H1 (cell line): Measurements from ENCODE around the gene RILPL1. TPM values are rescaled to one million over a fixed set of nuclear protein-coding genes. Genes with fewer than 3 reads are reported as not detected.

Source experiments
- CTCF ChIA-PET: fragments of 300-600 bp; sonication (Branson Sonifier 250); formaldehyde crosslinking; loops from one replicate; lab custom pipeline; 2021; ENCODE audit not compliant: partially characterized antibody; lab: Charles Lee
- POLR2A ChIA-PET: fragments of 300-600 bp; sonication (Branson Sonifier 250); formaldehyde crosslinking; loops from one replicate; lab custom pipeline; 2021; ENCODE audit warnings: inconsistent platforms; ENCODE audit not compliant: partially characterized antibody; lab: Charles Lee
- DNase-seq, 2 experiments: peaks; one replicate each; pipeline versions ENCODE4 v3.0.0 to v3.0.0-alpha.2; 2010 to 2022; ENCODE audit warnings: low spot score in 2 of 2, low read depth in 1 of 2, mixed read lengths in 1 of 2
- FAIRE-seq: peaks from 2 replicates; lab custom pipeline; 2011; peaks lifted over from hg19 to GRCh38; lab: Jason Lieb, UNC
- H2AFZ ChIP-seq: 2 replicates; pipeline ENCODE4 v1.8.1; 2012; ENCODE audit warnings: low read length, inconsistent platforms
- H2AK5ac ChIP-seq: 2 replicates; pipeline ENCODE4 v1.6.1; 2013; ENCODE audit warnings: low read depth, low read length
- H2BK120ac ChIP-seq: replicated peaks from 2 replicates; pipeline ENCODE3; 2013; ENCODE audit warnings: low read depth, low read length, inconsistent platforms
- H2BK12ac ChIP-seq: 2 replicates; pipeline ENCODE4 v1.6.1; 2013; ENCODE audit warnings: low read depth, low read length
- H2BK15ac ChIP-seq: 2 replicates; pipeline ENCODE4 v1.6.1; 2013; ENCODE audit warnings: low read length
- H2BK20ac ChIP-seq: 2 replicates; pipeline ENCODE4 v1.6.1; 2013; ENCODE audit warnings: low read length
- H2BK5ac ChIP-seq: 2 replicates; pipeline ENCODE4 v1.6.1; 2013; ENCODE audit warnings: low read depth, low read length
- H3K14ac ChIP-seq: 2 replicates; pipeline ENCODE4 v1.6.1; 2013; ENCODE audit warnings: inconsistent platforms; ENCODE audit not compliant: insufficient read length
- H3K18ac ChIP-seq: 2 replicates; pipeline ENCODE4 v1.6.1; 2013; ENCODE audit warnings: low read length; ENCODE audit errors: extremely low read depth
- H3K23ac ChIP-seq: 2 replicates; pipeline ENCODE4 v1.6.1; 2013; ENCODE audit warnings: inconsistent platforms; ENCODE audit not compliant: insufficient read length
- H3K23me2 ChIP-seq: 2 replicates; pipeline ENCODE4 v1.6.1; 2013; ENCODE audit warnings: low read depth, low read length
- H3K27ac ChIP-seq: 2 replicates; pipeline ENCODE4 v1.6.1; 2011; ENCODE audit warnings: low read depth, low read length, inconsistent platforms
- H3K27me3 ChIP-seq, 4 experiments: replicated peaks in 1 of 4; 1 replicate in 1 of 4; 2 replicates in 3 of 4; pipeline versions ENCODE4 v1.6.1 to v1.8.1; 2011 to 2013; ENCODE audit warnings: low read length in 3 of 4, mild to moderate bottlenecking in 3 of 4, inconsistent platforms in 2 of 4, mixed read lengths in 2 of 4, moderate library complexity in 1 of 4; ENCODE audit not compliant: control insufficient read depth in 3 of 4, insufficient read depth in 3 of 4; ENCODE audit errors: extremely low read depth in 1 of 4
- H3K36me3 ChIP-seq, 4 experiments: 2 replicates each; pipeline versions ENCODE4 v1.6.1 to v1.8.1; 2011 to 2013; ENCODE audit warnings: mild to moderate bottlenecking in 4 of 4, low read length in 3 of 4, moderate library complexity in 2 of 4, control low read depth in 1 of 4, inconsistent platforms in 1 of 4; ENCODE audit not compliant: insufficient read depth in 4 of 4, control insufficient read depth in 2 of 4
- H3K4ac ChIP-seq: replicated peaks from 2 replicates; pipeline ENCODE3; 2013; ENCODE audit warnings: low read length, low read depth, mixed read lengths, inconsistent platforms; ENCODE audit not compliant: insufficient read length
- H3K4me1 ChIP-seq, 4 experiments: replicated peaks in 1 of 4; 1 replicate in 1 of 4; 2 replicates in 3 of 4; pipeline versions ENCODE4 v1.6.1 to v1.8.1; 2011 to 2013; ENCODE audit warnings: low read length in 3 of 4, inconsistent platforms in 2 of 4, mixed read lengths in 1 of 4; ENCODE audit not compliant: insufficient read depth in 4 of 4, control insufficient read depth in 3 of 4
- H3K4me2 ChIP-seq, 2 experiments: 2 replicates each; pipeline versions ENCODE4 v1.6.1 to v1.8.1; 2011 to 2013; ENCODE audit warnings: low read depth in 2 of 2, low read length in 2 of 2, control low read depth in 1 of 2, inconsistent platforms in 1 of 2, mild to moderate bottlenecking in 1 of 2; ENCODE audit not compliant: insufficient read depth in 1 of 2
- H3K4me3 ChIP-seq, 4 experiments: fragments of 200-600, 300-600 bp in 1 of 4; sonication (generic), shearing (Covaris generic), sonication (Bioruptor Twin) in 1 of 4; 2 replicates each; pipeline versions ENCODE4 v1.5.1 to v1.8.1; 2011 to 2016; ENCODE audit warnings: low read length in 4 of 4, low read depth in 3 of 4, control low read depth in 2 of 4, inconsistent platforms in 2 of 4, mild to moderate bottlenecking in 2 of 4, mixed read lengths in 1 of 4, moderate library complexity in 1 of 4; ENCODE audit not compliant: insufficient read depth in 2 of 4; ENCODE audit errors: extremely low read depth in 1 of 4
- H3K56ac ChIP-seq: replicated peaks from 2 replicates; pipeline ENCODE3; 2013; ENCODE audit warnings: low read depth, mild to moderate bottlenecking, mixed read lengths, low read length, inconsistent platforms; ENCODE audit not compliant: insufficient read length
- H3K79me1 ChIP-seq: 2 replicates; pipeline ENCODE4 v1.6.1; 2013; ENCODE audit warnings: low read depth, low read length, control low read depth
- H3K79me2 ChIP-seq, 2 experiments: 2 replicates each; pipeline versions ENCODE4 v1.6.1 to v1.8.1; 2012 to 2013; ENCODE audit warnings: low read length in 2 of 2, mild to moderate bottlenecking in 2 of 2, inconsistent platforms in 1 of 2; ENCODE audit not compliant: insufficient read depth in 2 of 2, control insufficient read depth in 1 of 2
- H3K9ac ChIP-seq, 4 experiments: replicated peaks in 1 of 4; 1 replicate in 1 of 4; 2 replicates in 3 of 4; pipeline versions ENCODE4 v1.6.1 to v1.8.1; 2011 to 2013; ENCODE audit warnings: low read depth in 3 of 4, low read length in 3 of 4, control low read depth in 2 of 4, mild to moderate bottlenecking in 2 of 4, moderate library complexity in 2 of 4, inconsistent platforms in 1 of 4; ENCODE audit errors: extremely low read depth in 1 of 4
- H3K9me3 ChIP-seq, 2 experiments: 2 replicates each; pipeline versions ENCODE4 v1.6.1 to v1.8.1; 2012 to 2013; ENCODE audit warnings: mild to moderate bottlenecking in 2 of 2, moderate library complexity in 2 of 2, control low read depth in 1 of 2, inconsistent platforms in 1 of 2, low read depth in 1 of 2, low read length in 1 of 2, mixed read lengths in 1 of 2; ENCODE audit not compliant: insufficient read depth in 2 of 2
- H4K20me1 ChIP-seq, 2 experiments: replicated peaks in 1 of 2; 2 replicates each; pipeline versions ENCODE3 to v1.8.1; 2011 to 2013; ENCODE audit warnings: inconsistent platforms in 2 of 2, low read length in 2 of 2, mild to moderate bottlenecking in 1 of 2; ENCODE audit not compliant: insufficient read depth in 2 of 2, control insufficient read depth in 1 of 2
- H4K5ac ChIP-seq: 2 replicates; pipeline ENCODE4 v1.6.1; 2013; ENCODE audit warnings: low read length, low read depth, mixed read lengths, inconsistent platforms; ENCODE audit not compliant: insufficient read length
- H4K8ac ChIP-seq: 2 replicates; pipeline ENCODE4 v1.8.0; 2013; ENCODE audit warnings: mild to moderate bottlenecking, moderate library complexity, low read length, inconsistent platforms; ENCODE audit not compliant: insufficient read depth; ENCODE audit errors: extremely low read depth
- H4K91ac ChIP-seq: replicated peaks from 2 replicates; pipeline ENCODE3; 2013; ENCODE audit warnings: low read length, mixed read lengths, inconsistent platforms; ENCODE audit not compliant: insufficient read length
- ATF2 ChIP-seq: IDR thresholded peaks from 2 replicates; pipeline ENCODE4 v1.6.1; 2012; ENCODE audit warnings: low read length, inconsistent platforms
- CTBP2 ChIP-seq: IDR thresholded peaks from 2 replicates; pipeline ENCODE4 v1.7.0; 2011; ENCODE audit warnings: borderline replicate concordance, mild to moderate bottlenecking, moderate library complexity, mixed read lengths, low read length; ENCODE audit not compliant: insufficient read depth, insufficient read length
- KDM1A ChIP-seq: fragments of 200-600, 300-600 bp; sonication (generic); IDR thresholded peaks from 2 replicates; pipeline ENCODE4 v1.7.1; 2016; ENCODE audit warnings: mild to moderate bottlenecking, low read length, borderline replicate concordance
- SIN3A ChIP-seq, 2 experiments: IDR thresholded peaks in 1 of 2; conservative IDR thresholded peaks in 1 of 2; 2 replicates each; pipeline ENCODE4 v1.6.1; 2011 to 2012; ENCODE audit warnings: low read length in 2 of 2, improper control_type of control experiment in 1 of 2, low read depth in 1 of 2, mild to moderate bottlenecking in 1 of 2
- SIRT6 ChIP-seq: IDR thresholded peaks from one replicate; pipeline ENCODE4 v1.7.1; 2012; ENCODE audit warnings: low read length, inconsistent platforms
- USF2 ChIP-seq: IDR thresholded peaks from 2 replicates; pipeline ENCODE4 v1.6.1; 2011; ENCODE audit warnings: low read length, improper control_type of control experiment
- WGBS, 2 experiments: shearing (Covaris generic) in 1 of 2; methylation state at CpG; one replicate each; pipeline versions ENCODE4 v1.1.6 to v1.1.7; 2013 to 2015; ENCODE audit warnings: low lambda C conversion rate in 2 of 2, mixed read lengths in 2 of 2, inconsistent platforms in 1 of 2, low coverage in 1 of 2, missing lambda C conversion rate in 1 of 2; ENCODE audit not compliant: insufficient replicate concordance in 2 of 2, insufficient coverage in 1 of 2, insufficient read length in 1 of 2; ENCODE audit errors: extremely low coverage in 1 of 2, missing lambda C conversion rate in 1 of 2; 5-methylcytosine and 5-hydroxymethylcytosine counted together
- polyA plus RNA-seq, 7 experiments: library from polyadenylated mRNA; depleted of rRNA in 3 of 7; stranded (reverse) in 5 of 7; unstranded in 2 of 7; fragments of >200 nt in 5 of 7; fragments of 200-250 nt in 2 of 7; gene quantifications; 1 replicate in 5 of 7; 2 replicates in 1 of 7; 4 replicates in 1 of 7; pipeline versions ENCODE4 v1.2.1 to v1.2.3, GENCODE V29; 2011 to 2013; ENCODE audit warnings: missing spikeins in 2 of 7, mixed read lengths in 2 of 7
- total RNA-seq: library from RNA; stranded (reverse); fragmentation: NEBNext Ultra II Directional; extraction: Animal tissue kit (Norgen Biotek cat#: 25700); gene quantifications from 2 replicates; pipeline ENCODE4 v1.2.1, GENCODE V29; 2021

Gene RILPL1
- total and polyA plus RNA-seq, 2 of the 8 experiments (the other 6 are each of a cell fraction or from before 2014, with no cell fraction given), result 6.7 to 9.4 TPM

- H4K5ac ChIP-seq, result no peak overlapping the region
- H3K36me3 ChIP-seq, result no peaks in the 10 kb centered on the region
- no peak overlapping the region for H2BK120ac ChIP-seq
- no peak overlapping the region for H2BK20ac ChIP-seq
- no peak overlapping the region for H3K14ac ChIP-seq
- H3K18ac ChIP-seq, result no peak overlapping the region
- H3K4me2 ChIP-seq, result no peak overlapping the region
- FAIRE-seq (no peak), DNase-seq (no peak)
- H3K4me3 ChIP-seq, result no peak overlapping the region
- H4K91ac ChIP-seq, result no peak overlapping the region
- WGBS, 2 experiments, result 91% methylated on average over 18 of the region's 18 CpGs; no CpG with 5 or more reads in 1 of the 2 experiments
- H3K79me2 ChIP-seq, result no peaks in the 10 kb centered on the region
- H2BK15ac ChIP-seq, result no peak overlapping the region
- no peak overlapping the region for H2AFZ ChIP-seq
- peaks cover 0 to under 1% of the 10 kb centered on the region in 2 experiments for H4K20me1 ChIP-seq
- no peak overlapping the region for H2BK12ac ChIP-seq
- H3K23ac ChIP-seq, result no peak overlapping the region
- no peaks in the 10 kb centered on the region for H3K9me3 ChIP-seq
- POLR2A ChIA-PET, result interaction anchor here (0.7 to 2.3 kb wide), 5 partner anchors 14 to 628 kb away, joined by 3 to 6 read pairs (median 4); no protein-coding TSS in a partner anchor
- H3K4me1 ChIP-seq, result peaks cover 0 to 4% (median 0%) of the 10 kb centered on the region in 4 experiments; a peak in 4 of 7 replicates
- no peaks in the 10 kb centered on the region for H3K23me2 ChIP-seq
- H2AK5ac ChIP-seq, result no peak overlapping the region
- no peak overlapping the region; the same call in 1 of the 2 replicates for H4K8ac ChIP-seq
- no peak overlapping the region for H3K56ac ChIP-seq
- CTCF ChIA-PET, result no interaction called here
- no peak overlapping the region for H3K27ac ChIP-seq
- H2BK5ac ChIP-seq, result no peak overlapping the region
- no peak overlapping the region for H3K4ac ChIP-seq
- no peak overlapping the region for H3K9ac ChIP-seq
- no peaks in the 10 kb centered on the region for H3K27me3 ChIP-seq
- no peaks in the 10 kb centered on the region for H3K79me1 ChIP-seq
- TF ChIP-seq USF2, result no peak
- no peak for TF ChIP-seq ATF2
- TF ChIP-seq SIRT6, result no peak
- no peak for TF ChIP-seq KDM1A
- no peak for TF ChIP-seq CTBP2
- TF ChIP-seq SIN3A (conservative IDR thresholded peaks at IDR 0.05 in 1 of 2, IDR thresholded peaks at IDR 0.05 in 1 of 2; ENCODE audit: low read depth in 1 of 2, low read length in 2 of 2), result no peak
Measured at GRCh38 chr12:123483602-123484248, 49.8 kb downstream of the RILPL1 start.
